ENCODE data around the gene CD300LD. TPM values are rescaled to one million over a fixed set of nuclear protein-coding genes. Genes with fewer than 3 reads are reported as not detected.

CD300LD gene
- total RNA-seq, 1 donor from 2014 or later: not detected

- TF ChIP-seq, protein P1, sequence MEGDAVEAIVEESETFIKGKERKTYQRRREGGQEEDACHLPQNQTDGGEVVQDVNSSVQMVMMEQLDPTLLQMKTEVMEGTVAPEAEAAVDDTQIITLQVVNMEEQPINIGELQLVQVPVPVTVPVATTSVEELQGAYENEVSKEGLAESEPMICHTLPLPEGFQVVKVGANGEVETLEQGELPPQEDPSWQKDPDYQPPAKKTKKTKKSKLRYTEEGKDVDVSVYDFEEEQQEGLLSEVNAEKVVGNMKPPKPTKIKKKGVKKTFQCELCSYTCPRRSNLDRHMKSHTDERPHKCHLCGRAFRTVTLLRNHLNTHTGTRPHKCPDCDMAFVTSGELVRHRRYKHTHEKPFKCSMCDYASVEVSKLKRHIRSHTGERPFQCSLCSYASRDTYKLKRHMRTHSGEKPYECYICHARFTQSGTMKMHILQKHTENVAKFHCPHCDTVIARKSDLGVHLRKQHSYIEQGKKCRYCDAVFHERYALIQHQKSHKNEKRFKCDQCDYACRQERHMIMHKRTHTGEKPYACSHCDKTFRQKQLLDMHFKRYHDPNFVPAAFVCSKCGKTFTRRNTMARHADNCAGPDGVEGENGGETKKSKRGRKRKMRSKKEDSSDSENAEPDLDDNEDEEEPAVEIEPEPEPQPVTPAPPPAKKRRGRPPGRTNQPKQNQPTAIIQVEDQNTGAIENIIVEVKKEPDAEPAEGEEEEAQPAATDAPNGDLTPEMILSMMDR (IDR thresholded peaks at IDR 0.05; ENCODE audit: insufficient read depth, low read length, poor library complexity, severe bottlenecking): no peak
These were observed 55.2 kb downstream of the CD300LD start for GRCh38 chr17:74536890-74537289.

DNA sequence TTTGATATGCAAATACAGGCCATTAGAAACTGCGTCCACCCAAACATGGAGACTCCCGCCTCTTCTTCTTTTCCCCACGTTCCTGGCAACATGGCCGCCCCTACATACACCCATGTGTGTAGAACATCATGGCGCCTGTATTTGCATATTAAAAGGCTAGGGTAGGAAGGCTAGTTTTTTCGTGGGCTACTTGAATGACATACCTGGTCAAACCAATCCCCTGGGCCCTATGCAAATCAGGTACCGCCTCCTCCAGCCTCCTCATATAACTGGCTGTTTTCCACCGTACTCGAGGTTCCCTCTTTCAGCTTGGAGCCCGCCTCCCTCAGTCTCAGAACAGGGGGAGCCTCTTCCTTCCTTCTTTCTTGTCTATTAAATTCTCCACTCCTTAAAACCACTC is 60.0 kb downstream of the CD300LD start:
- no peaks in the 10 kb centered on the region for H3K27me3 ChIP-seq (ENCODE audit: control insufficient read depth, insufficient read depth, low read length)
- DNase-seq (ENCODE audit: low read depth): no peak

More at GRCh38 chr17:74536890-74537289, 55.2 kb downstream of the CD300LD start:
- no peak for DNase-seq (ENCODE audit: low read depth)
- no peak overlapping the region for H3K4me3 ChIP-seq (ENCODE audit: low read depth, low read length)
- no peaks in the 10 kb centered on the region for H3K27me3 ChIP-seq (ENCODE audit: control insufficient read depth, insufficient read depth, low read length)
- H3K36me3 ChIP-seq (ENCODE audit: control insufficient read depth, insufficient read depth, low read length): no peaks in the 10 kb centered on the region

GRCh38 chr17:74531231-74531761 is 60.8 kb downstream of the CD300LD start, which contains the start of gene CD300LB:
TSS of gene CD300LB (minus strand) at chr17:74531475. CDS start at chr17:74531350, 125 bp downstream.
- TF ChIP-seq, protein P1 (IDR thresholded peaks at IDR 0.05; ENCODE audit: insufficient read depth, low read length, poor library complexity, severe bottlenecking): no peak
- H3K27me3 ChIP-seq (ENCODE audit: control insufficient read depth, insufficient read depth, low read length): no peaks in the 10 kb centered on the region
- DNase-seq (ENCODE audit: low read depth): no peak
- H3K4me3 ChIP-seq (ENCODE audit: low read depth, low read length): no peak within 1 kb of the TSS
- H3K36me3 ChIP-seq (ENCODE audit: control insufficient read depth, insufficient read depth, low read length): no peaks in the 10 kb centered on the region

More for the DNA sequence above, 60.0 kb downstream of the CD300LD start:
- TF ChIP-seq, protein P1 (IDR thresholded peaks at IDR 0.05; ENCODE audit: insufficient read depth, low read length, poor library complexity, severe bottlenecking): no peak
- Histone ChIP-seq H3K36me3 (ENCODE audit: control insufficient read depth, insufficient read depth, low read length) (no peaks in the 10 kb centered on the region), H3K4me3 (ENCODE audit: low read depth, low read length) (no peak overlapping the region)

DNA sequence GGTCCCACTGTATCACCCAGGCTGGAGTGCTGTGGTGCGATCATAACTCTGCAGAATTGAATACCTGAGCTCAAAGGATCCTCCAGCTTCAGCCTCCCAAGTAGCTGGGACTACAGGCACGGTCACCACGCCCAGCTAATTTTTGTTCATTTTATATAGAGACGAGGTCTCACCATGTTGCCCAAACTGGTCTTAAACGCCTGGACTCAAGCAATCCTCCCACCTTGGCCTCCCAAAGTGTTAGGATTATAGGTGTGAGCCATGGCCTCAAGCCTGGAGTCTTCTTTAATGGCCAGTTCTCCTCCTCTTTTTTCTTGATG is 61.3 kb downstream of the CD300LD start:
- no peak for DNase-seq (ENCODE audit: low read depth)
- TF ChIP-seq, protein P1 (IDR thresholded peaks at IDR 0.05; ENCODE audit: insufficient read depth, low read length, poor library complexity, severe bottlenecking): no peak
- H3K4me3 ChIP-seq (ENCODE audit: low read depth, low read length): no peak overlapping the region

More for the DNA sequence above, 61.3 kb downstream of the CD300LD start:
- no peaks in the 10 kb centered on the region for H3K27me3 ChIP-seq (ENCODE audit: control insufficient read depth, insufficient read depth, low read length)
- no peaks in the 10 kb centered on the region for H3K36me3 ChIP-seq (ENCODE audit: control insufficient read depth, insufficient read depth, low read length)

Other genes starting within 250 kb of the CD300LD start
- not detected in 2 replicates for gene BTBD17, start 230.4 kb downstream of the CD300LD start, total RNA-seq
- not detected in 2 replicates for gene GPR142, start 224.8 kb downstream of the CD300LD start, total RNA-seq
- 74.7 and 80.3 TPM in 2 replicates for gene GPRC5C, start 160.2 kb downstream of the CD300LD start, total RNA-seq
- gene CD300A, start 125.6 kb downstream of the CD300LD start, total RNA-seq: not detected in 2 replicates
- gene CD300LB, start 60.8 kb downstream of the CD300LD start, total RNA-seq: 0.07 TPM in 1 of 2 replicates, not detected in the other
- gene CD300C, start 46.2 kb downstream of the CD300LD start, total RNA-seq: 0.21 TPM in 1 of 2 replicates, not detected in the other
- not detected in 2 replicates for gene CD300H, start 24.8 kb downstream of the CD300LD start, total RNA-seq
- not detected in 2 replicates for gene CD300E, start 31.5 kb upstream of the CD300LD start, total RNA-seq
- not detected in 2 replicates for gene CD300LF, start 120.6 kb upstream of the CD300LD start, total RNA-seq
- gene RAB37, start 145.0 kb upstream of the CD300LD start, total RNA-seq: 0.82 TPM in 1 of 2 replicates, not detected in the other
- gene NHERF1, start 156.3 kb upstream of the CD300LD start, total RNA-seq: 33.6 and 40.6 TPM in 2 replicates
- gene NAT9, start 184.1 kb upstream of the CD300LD start, total RNA-seq: 30.7 and 31.6 TPM in 2 replicates